Measurements from ENCODE around the gene GVQW3.
A peak's percentile ranks its signal among the peaks of the same experiment; 100 is the strongest.

GRCh38 chr11:76444384-76445120, 63.4 kb downstream of the GVQW3 start, which contains the start of gene EMSY:
- TF ChIP-seq E2F4 (CRISPR knock-in tag; IDR thresholded peaks at IDR 0.05; ENCODE audit: borderline replicate concordance, low read depth), result peak; percentile 73; the same call in 1 of the 2 replicates
- TF ChIP-seq CTCF (IDR thresholded peaks at IDR 0.05), result no peak
- TF ChIP-seq, protein P1, sequence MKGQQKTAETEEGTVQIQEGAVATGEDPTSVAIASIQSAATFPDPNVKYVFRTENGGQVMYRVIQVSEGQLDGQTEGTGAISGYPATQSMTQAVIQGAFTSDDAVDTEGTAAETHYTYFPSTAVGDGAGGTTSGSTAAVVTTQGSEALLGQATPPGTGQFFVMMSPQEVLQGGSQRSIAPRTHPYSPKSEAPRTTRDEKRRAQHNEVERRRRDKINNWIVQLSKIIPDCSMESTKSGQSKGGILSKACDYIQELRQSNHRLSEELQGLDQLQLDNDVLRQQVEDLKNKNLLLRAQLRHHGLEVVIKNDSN (CRISPR knock-in tag; IDR thresholded peaks at IDR 0.05), result no peak
- TF ChIP-seq STAT6 (CRISPR knock-in tag; conservative IDR thresholded peaks at IDR 0.05; ENCODE audit: low read depth), result no peak
- TF ChIP-seq JUN (CRISPR knock-in tag; IDR thresholded peaks at IDR 0.05), result no peak
- no peak for TF ChIP-seq ELF4 (CRISPR knock-in tag; IDR thresholded peaks at IDR 0.05; ENCODE audit: low read depth)
- TF ChIP-seq NFYB (CRISPR knock-in tag; conservative IDR thresholded peaks at IDR 0.05; ENCODE audit: low read depth), result peak; percentile 64
- TF ChIP-seq, protein P2, sequence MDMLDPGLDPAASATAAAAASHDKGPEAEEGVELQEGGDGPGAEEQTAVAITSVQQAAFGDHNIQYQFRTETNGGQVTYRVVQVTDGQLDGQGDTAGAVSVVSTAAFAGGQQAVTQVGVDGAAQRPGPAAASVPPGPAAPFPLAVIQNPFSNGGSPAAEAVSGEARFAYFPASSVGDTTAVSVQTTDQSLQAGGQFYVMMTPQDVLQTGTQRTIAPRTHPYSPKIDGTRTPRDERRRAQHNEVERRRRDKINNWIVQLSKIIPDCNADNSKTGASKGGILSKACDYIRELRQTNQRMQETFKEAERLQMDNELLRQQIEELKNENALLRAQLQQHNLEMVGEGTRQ (CRISPR knock-in tag; IDR thresholded peaks at IDR 0.05), result no peak
- TF ChIP-seq, protein P3, sequence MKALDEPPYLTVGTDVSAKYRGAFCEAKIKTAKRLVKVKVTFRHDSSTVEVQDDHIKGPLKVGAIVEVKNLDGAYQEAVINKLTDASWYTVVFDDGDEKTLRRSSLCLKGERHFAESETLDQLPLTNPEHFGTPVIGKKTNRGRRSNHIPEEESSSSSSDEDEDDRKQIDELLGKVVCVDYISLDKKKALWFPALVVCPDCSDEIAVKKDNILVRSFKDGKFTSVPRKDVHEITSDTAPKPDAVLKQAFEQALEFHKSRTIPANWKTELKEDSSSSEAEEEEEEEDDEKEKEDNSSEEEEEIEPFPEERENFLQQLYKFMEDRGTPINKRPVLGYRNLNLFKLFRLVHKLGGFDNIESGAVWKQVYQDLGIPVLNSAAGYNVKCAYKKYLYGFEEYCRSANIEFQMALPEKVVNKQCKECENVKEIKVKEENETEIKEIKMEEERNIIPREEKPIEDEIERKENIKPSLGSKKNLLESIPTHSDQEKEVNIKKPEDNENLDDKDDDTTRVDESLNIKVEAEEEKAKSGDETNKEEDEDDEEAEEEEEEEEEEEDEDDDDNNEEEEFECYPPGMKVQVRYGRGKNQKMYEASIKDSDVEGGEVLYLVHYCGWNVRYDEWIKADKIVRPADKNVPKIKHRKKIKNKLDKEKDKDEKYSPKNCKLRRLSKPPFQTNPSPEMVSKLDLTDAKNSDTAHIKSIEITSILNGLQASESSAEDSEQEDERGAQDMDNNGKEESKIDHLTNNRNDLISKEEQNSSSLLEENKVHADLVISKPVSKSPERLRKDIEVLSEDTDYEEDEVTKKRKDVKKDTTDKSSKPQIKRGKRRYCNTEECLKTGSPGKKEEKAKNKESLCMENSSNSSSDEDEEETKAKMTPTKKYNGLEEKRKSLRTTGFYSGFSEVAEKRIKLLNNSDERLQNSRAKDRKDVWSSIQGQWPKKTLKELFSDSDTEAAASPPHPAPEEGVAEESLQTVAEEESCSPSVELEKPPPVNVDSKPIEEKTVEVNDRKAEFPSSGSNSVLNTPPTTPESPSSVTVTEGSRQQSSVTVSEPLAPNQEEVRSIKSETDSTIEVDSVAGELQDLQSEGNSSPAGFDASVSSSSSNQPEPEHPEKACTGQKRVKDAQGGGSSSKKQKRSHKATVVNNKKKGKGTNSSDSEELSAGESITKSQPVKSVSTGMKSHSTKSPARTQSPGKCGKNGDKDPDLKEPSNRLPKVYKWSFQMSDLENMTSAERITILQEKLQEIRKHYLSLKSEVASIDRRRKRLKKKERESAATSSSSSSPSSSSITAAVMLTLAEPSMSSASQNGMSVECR (CRISPR knock-in tag; IDR thresholded peaks at IDR 0.05; ENCODE audit: borderline replicate concordance), result no peak
- no peak for TF ChIP-seq SMAD3 (CRISPR knock-in tag; IDR thresholded peaks at IDR 0.05; ENCODE audit: borderline replicate concordance)

Data from WTC11 (cell line).